Measurements from ENCODE around the gene PLA2G4E.

Gene PLA2G4E

DNA sequence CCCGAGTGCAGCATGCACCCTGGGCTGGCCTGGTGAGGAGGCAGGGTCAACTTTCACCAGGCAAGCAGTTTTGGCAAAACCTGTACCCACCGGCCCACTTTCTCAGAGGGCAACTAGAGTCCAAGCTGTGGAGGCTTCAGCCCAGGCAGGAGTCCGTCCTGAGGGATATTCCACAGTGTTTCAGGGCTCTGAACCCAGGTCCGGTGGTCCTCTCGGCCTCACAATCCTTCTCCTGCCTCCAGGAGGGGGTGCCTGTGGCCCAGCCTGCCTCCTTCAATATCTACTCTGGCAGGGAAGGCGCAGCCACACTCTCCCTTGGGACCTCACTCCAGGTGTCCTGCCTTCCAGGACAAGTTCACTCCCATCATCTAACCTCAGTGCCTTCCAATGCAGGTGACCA is 3.9 kb downstream of the PLA2G4E start:
- DNase-seq: no peak

DNA sequence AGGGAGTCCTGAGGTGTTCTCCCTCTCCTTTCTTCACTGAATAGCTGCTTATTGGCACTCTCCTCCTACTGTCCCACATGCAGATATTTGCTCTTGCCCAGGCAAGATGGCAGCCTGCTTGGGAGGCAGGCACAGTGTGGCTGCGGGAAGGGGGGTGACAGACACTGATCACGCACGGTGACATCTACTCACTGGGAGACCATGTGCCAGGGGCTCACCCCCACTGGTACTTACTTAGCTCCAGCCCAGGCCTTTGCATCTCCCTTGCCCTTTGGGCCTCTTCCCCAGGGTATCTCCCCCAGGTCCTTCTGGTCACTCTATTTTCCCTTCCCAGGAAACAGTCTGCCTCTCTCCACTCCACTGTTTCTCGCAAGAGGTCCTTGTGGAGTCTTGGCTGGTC is 6.4 kb downstream of the PLA2G4E start:
- DNase-seq: no peak

DNA sequence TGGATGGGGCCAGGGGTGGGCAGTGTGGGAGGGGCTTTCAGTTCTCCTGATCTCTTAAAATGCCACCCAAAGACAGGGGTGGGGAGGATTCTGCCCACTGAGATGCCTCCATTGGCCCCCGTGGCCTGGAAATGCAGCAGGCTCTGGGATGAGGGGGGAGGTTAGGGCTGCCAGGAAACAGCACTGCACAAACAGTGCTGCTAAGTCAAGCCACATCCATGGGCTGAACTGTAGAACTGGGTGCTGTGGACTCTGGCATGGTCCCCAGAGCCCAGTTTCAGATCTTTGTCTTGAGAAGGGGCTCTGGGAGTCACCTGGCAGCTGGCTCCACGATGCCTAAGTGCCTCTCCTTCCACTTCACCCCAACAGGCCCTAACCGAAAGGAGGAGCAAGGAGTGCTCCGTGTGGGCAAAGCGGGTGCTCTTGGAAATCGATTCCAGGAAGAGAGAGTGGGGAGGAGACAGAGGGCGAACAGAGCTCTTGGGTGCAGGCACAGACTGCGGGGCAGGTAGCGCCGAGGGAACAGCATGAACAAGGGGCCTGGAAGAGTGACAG is 7.8 kb downstream of the PLA2G4E start:
- no peak for DNase-seq

DNA sequence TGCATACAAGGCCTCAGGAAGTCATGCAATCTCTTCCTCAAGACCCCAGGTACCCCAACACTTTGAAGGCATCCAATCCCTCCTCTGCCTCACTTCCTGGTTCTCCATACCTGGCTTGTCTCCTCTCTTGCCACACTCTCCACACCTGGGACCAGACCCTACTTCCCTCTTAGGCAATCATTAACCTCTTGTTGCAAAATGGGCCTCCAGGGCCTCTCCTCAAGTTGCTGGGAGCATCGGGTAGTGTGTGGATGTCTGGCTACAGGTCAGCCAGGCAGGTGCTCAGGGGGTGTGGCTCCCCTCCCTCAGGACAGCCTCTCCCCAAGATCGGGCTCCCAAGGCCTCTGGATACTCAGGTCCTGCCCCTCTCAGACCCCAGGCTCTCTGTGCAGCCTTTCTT is 8.6 kb downstream of the PLA2G4E start:
- DNase-seq: no peak

DNA sequence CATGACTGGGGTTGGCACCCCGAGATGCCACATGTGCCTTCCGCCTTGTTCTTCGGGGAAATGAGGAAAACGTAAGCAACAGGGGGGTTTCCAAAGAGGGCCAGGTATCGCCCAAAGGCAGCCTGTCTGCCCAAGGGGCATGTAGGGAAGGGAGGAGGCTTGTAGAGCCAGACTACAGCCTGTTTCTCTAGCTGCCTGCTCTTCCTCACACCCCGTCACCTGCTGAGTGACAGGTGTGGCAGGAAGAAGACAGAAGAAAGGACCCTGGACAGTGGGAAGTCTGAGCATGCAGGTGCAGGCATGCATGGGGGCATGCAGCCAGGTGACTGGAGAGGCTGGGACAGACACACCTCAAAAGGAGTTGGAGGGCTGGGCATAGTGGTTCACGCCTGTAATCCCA is 9.8 kb downstream of the PLA2G4E start:
- DNase-seq: no peak

DNA sequence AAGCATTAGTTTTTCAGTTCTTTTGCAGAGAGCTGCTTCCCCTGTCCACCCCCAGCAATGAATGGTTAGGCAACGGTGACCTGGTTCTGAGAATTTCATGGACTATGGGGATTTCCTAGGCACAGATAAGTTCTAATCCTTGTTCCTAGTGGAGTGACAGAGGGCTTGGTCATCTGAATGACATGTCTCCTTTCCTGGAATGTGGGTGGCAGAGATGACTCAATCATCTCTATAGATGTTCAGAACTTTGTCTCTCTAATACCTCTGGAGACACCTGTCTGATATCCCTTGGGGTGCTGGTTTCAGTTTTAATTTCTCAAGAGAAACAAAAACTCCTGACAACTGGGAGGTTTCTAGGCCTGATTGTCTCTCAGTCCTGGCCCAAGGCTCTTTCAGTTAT is 10.4 kb downstream of the PLA2G4E start:
- peak; percentile 23 for DNase-seq

DNA sequence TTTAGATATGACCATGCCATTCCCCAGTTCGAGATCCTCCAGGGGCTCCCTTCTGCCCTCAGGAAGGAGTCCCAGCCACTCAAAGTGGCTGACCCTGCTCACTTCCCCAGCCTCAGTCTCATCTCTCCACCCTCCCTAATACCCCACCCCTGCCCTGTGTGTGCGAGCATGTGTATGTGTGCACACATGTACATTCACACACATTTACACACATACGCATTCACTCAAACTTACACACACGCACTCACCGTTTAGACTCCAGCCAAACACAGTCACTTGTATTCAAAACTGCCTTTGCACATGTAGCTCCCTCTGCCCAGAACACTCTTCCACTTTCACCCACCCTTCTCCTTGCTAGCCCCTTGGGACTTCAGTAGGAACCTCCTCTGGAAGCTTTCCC is 11.4 kb downstream of the PLA2G4E start:
- no peak for DNase-seq

DNA sequence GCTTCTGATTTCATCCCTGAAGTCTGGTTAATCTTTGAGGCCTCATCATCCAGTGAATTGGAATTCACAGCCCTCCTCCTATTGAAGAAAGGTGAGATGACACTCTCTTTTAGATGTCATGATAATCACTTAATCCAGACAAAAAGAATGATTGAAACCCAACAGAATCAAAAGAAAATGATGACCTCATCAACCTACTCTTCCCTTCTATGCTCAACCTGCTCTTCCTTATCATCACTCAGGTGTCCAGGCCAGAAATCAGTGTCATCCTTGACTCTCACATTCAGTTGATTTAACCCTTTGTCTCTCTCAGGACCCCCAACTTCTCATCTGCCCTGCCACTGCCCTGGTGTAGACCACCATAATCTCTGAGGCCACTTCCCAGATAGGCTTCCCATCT is 11.8 kb downstream of the PLA2G4E start:
- no peak for DNase-seq

DNA sequence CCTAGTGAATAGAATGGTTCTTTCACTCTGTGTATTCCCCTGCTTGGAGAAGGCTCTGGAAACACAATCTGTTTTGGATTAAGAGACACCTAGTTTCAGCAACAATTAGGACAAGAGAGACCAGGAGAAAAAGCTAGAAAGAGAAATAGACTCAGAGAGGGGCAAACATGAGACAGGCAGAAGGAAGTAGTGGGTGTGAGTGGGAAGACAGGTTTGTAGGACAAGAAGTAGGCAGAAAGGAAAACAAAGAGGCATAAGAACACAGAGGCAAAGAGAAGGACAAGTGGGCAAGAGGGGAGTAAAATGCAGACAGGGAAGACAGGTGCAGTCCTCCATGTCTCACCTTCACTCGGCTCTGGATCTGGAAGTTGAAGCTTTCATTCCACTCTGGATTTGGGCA is 13.5 kb downstream of the PLA2G4E start:
- no peak for DNase-seq

DNA sequence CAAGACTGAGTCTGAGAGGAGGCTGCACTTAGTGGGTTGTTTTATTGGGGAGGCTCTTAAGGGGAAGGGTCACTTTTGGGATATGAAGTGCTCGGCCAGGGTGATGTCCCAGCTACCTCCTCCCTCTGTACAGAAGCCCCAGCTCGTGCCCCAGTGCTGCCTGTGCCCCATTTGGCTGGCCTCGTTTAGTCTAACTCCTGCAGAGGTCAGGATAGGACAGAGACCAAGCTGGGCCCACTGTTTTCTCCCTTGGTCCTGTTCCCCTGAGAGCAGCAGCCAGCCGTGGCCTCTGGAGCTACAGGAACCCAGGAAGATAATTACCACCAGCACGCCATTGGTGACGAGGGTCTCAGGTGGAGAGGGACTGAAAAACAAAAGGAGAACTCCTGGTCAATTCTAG is 18.5 kb downstream of the PLA2G4E start:
- DNase-seq: no peak

DNA sequence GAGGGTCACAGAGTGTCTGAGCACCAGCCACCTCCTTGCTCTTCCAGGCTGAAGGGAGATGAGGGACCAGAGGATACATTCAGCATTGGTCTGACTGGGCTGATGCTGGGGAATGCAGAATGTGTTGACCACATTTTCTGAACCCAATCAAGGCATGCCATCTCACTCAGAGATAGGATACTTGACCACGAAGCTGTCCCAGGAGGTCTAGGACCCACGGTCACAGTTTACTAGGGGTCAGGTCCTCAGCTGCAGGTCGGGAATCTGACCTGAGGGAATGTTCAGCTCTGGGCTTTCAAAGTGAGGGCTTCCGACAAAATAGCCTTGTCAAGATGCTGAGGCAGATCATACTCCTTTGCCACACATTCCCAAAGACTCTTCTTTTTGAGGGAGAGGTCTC is 19.6 kb downstream of the PLA2G4E start:
- DNase-seq: no peak

DNA sequence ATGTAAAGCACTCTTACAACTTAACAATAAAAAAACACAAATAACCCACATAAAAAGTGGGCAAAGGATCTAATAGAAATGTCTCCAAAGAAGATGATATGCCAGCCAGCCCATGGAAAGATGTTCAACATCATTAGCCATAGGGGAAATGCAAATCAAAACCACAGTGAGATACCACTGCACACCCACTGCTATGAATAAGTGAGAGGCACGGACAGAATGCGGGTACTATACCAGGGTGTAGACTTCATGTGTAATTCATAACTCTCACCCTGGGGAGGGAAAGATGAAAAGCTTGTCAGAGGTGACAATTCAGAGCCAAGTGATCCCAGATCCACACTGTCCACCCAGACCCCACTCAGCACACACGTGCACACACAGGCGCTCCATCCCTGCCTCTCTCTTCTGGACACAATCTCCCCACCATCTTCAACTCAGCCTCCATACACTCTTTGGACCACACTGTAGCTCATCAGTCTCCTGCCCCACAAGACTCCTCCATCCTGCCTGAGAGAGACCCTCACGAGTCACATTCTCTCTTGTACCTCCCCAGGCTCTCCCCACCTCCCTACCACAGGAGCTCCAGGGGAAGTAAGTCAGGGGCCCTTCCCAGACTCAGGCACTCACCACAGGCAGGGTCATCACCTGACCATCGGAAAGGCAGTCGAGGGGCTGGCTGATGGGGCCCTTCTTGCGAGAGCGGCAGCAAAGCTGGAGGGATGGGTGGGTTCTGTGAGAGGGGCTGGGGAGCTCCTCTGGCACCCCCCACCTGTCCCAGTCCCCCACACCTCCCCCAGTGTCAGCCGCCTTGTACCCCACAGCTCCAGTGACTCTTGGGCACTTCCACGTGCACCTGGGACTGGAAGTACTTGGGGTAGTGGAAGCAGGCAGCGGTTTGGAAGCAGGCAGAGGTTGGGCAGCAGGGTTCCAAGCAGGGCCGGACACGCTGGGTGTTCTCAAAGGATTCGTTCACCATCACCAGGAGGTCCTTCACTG is 21.3 kb downstream of the PLA2G4E start:
- DNase-seq: no peak

DNA sequence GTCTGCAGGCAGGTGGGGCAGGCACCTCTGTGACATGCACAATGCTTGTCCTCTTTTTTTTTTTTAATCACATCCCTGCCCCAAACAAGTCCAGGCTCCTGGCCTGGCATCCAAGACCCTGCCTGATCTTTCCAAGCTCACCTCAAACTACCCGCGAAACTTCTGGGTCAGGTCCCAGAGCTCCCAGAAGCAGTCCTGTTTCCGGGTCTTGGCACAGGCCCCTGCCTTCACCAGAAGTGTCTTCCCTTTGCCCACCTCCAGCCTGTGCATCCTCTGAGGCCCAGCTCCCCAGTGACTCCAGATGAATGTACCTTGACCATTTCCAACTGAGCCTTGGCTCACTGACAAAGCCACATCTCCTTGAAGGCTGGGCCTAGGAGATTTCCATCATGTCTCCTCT is 23.0 kb downstream of the PLA2G4E start:
- DNase-seq: no peak

DNA sequence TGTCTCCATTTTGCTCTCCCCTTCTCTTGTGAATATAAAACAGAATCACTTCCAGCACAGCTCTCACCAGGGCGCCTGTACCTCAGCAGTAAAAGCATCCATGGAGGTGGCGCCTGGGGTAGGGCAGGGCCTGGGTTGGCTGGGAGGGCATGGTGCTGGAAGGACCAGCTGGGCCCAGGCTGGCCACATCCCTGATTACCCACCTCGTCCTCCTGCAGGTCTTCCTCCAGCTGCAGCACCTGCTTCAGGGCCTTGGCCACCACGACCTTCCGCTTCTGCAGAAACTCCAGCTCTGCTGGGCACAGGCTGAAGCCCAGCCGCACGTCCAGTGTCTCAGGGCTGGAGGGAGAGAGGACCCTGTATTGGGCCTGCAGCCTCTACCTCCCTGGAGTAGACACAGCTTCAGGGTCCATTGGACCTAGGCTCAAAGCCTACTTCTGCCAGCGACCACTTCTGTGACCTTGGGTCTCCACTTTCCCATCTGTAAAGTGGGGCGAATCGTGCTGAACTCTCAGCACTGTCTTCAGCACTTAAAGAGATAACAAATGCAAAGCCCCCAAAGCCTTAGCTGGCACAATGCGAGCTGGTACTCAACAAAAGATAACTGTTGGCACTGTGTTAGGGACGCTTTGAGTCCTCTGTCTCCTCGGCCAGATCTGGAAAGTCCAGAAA is 23.8 kb downstream of the PLA2G4E start:
- no peak for DNase-seq

DNA sequence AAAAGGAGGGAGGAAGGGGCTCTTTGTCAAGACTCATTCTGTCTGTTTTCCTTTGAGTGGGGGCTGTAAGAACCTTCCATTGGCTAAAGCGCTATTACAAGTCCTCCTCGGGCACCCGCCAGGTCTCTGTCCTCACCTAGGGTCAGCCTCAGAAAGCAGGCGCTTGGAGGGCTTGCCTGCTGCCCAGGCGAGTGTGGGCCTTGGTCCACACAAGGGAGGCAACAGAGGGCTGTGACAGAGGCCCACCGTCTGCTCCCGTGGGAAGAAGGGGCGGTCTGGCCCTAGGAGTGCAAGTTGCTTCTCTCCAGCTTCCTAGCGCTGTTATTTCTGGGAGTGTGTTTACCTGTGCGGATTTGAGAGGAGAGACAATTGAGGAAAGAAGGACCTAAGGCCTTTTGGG is 24.5 kb downstream of the PLA2G4E start:
- DNase-seq: no peak

DNA sequence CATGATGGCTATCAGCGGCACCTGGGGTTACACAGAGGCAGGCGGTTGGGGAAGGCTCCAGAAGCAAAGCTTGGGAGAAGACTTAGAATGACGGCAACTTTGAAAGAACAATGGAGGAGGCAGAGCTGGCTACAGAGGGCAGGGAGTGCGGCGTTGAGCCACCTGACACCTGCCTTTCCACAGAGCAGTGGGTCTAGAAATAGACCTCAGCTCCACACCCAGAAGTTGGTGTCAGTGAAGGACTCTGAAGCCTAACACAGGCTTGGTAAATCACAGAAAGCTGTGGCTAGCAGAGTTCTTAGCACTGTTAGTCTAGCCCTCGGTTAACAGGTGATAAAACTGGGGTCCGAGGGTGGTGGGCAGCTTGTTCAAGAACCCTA is 25.4 kb downstream of the PLA2G4E start:
- DNase-seq: no peak

DNA sequence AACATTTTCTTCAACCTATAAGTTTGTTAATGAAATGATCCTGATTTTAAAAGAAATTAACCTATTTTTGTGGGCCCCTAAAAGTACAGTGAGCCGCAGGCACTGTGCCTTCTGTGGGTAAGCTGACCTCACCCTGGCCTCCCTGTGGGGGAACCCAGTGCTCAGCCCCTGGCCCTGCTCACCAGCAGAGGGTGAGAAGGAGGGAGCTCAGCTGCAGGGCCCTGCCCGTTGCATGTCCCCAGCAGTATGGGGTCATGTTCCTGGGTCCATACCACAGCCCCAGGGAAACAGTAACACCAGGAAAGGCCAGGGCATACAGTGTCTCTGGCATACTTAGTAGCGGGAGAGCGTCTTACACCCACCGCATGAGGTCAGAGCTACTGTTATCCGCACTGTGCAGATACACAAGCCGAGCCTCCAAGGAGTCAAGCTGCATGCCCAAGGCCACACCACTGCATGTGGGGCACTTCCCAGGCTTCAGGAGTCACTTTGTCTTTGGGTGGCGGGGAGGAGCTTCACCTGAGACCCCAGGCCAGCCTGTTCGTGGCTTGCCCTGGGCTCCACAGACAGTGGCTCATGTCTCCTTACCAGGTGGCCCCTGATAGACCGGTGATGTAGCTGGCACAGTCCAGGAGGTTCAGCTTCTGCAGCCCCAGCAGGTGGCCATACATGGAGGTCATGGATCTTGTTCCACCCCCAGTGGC is 25.9 kb downstream of the PLA2G4E start:
- DNase-seq: no peak

DNA sequence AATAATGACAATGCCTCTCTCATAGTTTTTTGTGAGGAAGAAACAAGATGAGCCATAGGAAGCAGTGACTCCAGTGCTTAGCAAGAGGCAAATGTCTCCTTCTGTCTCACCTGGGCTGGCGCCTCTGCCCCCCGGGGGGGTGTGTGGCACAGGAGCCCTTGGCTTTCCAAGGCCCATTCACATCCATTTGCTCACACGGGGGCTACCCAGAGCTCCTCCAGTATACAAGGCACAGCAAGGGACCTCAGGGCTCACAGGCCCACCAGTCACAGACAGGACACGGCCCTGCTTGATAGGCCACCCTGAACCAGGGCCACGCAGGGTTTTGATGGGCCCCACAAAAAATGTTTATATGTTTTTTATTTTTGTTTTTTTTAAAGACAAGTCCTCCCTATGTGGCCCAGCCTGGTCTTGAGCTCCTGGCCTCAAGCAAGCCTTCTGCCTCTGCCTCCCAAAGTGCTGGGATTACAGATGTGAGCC is 26.6 kb downstream of the PLA2G4E start:
- DNase-seq: no peak

DNA sequence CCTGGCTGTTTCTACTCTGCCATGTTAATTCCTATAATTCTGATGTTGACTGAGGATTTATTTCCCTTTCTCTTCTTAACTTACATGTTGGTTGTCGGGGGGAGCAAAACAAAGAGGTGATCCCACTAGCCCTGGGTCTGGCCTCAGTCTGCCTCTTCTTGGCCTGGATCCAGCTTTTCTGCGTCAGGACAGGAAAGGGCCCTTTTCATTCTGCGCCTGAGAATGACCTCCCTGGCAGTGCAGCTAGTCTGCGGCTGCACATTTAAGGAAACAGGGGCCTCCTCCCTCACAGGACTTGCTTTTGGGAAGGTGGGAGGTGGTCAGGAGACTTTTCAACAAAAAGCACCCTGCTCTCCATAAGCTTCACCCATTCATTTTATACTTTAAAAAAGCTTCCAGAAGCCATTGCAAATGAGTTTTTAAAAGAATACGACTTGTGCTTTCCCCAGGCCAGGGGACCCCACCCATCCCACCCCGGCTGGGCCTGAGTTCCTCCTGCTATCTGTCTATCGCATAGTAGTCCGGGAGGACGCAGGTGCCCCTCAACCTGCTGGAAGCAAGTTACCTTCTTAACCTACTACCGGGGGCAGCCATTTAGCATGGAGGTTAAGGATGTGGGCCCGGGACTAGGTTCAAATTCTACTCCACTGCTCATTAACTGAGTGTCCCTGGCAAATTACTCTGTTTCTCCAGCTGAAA is 27.2 kb downstream of the PLA2G4E start:
- DNase-seq: no peak

DNA sequence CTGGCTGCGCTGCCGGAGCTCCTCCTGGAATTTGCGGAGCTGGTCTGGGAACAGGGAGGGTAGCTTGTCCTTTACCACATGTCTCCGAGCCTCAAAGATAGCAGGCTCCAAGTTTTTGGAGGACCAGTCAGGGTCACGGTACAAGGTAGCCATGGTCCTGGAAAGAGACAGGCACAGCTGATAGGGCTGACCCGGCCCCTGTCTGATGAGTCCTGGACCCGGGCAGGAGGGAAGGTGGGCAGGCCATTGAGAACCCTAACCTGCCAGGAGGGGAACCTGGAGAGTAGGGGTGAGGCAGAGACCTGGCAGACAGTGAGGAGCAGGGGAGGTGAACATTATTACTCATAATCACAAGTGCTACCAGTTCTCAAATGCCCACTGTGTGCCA is 28.0 kb downstream of the PLA2G4E start:
- no peak for DNase-seq

DNA sequence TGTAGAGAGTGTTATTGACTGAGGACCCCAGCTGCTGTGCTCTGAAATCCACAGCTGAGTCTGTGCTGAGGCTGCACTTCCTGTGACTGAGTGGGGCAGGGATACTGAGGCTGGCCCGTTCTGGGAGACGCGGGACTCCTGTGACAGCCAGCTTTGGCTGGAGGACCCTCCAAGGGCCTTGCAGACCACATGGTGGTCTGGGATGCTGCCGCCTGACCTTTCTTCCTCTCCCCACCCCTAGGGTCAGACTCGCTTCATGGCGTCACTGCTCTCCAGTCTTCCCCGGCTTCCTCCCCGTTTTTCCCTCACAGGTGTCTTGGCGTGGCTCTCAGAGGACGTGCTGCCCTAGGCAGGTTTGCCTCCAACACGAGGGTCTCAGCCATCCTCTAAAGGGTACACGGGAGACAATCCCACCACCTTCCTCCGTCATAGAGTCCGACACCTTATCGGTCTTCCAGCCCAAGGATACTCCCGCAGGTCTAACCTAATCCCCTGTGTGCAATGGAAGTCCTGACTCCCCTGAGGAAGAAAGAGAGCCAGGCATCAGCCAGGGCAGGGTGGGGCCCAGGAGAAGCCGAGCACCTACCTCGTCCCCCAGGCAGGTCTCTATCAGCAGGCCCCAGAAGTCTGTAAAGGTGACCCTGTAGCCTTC is 28.6 kb downstream of the PLA2G4E start:
- DNase-seq: no peak

DNA sequence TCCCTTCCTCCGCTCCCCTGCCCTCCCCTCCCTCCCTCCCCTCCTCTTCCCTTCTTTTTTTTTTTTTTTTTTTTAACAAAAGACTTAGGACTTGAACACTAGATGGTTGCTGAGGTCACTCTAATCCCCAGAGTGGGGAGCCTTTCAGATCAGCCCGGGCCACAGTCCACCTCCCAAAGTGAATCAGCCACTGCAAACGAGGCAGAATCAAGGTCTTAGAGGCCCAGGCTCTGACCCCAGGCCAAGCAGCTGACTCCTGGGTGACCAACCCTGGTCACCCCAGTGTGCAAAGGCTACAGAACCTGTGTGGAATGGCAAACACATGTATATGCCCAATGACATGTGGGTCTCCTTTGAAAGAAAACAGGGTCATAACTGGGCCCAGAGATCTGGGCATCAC is 30.2 kb downstream of the PLA2G4E start:
- DNase-seq: no peak
